Stomach (tissue), 9 donors: Measurements from ENCODE around the gene EYA3. TPM values are rescaled to one million over a fixed set of nuclear protein-coding genes. Genes with fewer than 3 reads are reported as not detected.

Experiments used
- DNase-seq, 2 donors: peaks; one replicate each; pipeline versions ENCODE4 v3.0.0 to v3.0.0-alpha.2; 2013 to 2019
- H3K27ac ChIP-seq, 5 donors: fragments of 200-600 bp in 4 of 5; sonication (generic) in 4 of 5; one replicate each; pipeline ENCODE4 v1.5.1; 2013 to 2019; ENCODE audit warnings: mild to moderate bottlenecking in 1 of 5, moderate library complexity in 1 of 5
- H3K27me3 ChIP-seq, 3 donors: fragments of 200-600 bp; sonication (generic); one replicate each; pipeline ENCODE4 v1.5.1; 2017 to 2019; ENCODE audit warnings: mixed run types in 1 of 3
- H3K36me3 ChIP-seq, 4 donors: fragments of 200-600 bp; sonication (generic); 1 replicate in 3 of 4; 2 replicates in 1 of 4; pipeline ENCODE4 v1.5.1; 2016 to 2019
- H3K4me1 ChIP-seq, 4 donors: fragments of 200-600 bp; sonication (generic); one replicate each; pipeline ENCODE4 v1.5.1; 2016 to 2019
- H3K4me3 ChIP-seq, 4 donors: fragments of 200-600 bp; sonication (generic) in 3 of 4; one replicate each; pipeline ENCODE4 v1.5.1; 2016 to 2019; ENCODE audit warnings: mild to moderate bottlenecking in 1 of 4
- H3K9me3 ChIP-seq, 4 donors: fragments of 200-600 bp; sonication (generic); one replicate each; pipeline ENCODE4 v1.5.1; 2016 to 2019
- EP300 ChIP-seq: sonication (generic); formaldehyde crosslinking; IDR thresholded peaks from one replicate; pipeline ENCODE4 v1.6.1; 2017; ENCODE audit warnings: antibody characterized with exemption
- POLR2A ChIP-seq, 4 donors: fragments of 450-650 bp; IDR thresholded peaks; one replicate each; pipeline ENCODE4 v1.6.1; 2016; ENCODE audit warnings: antibody characterized with exemption in 4 of 4, control low read depth in 2 of 4, mild to moderate bottlenecking in 1 of 4, moderate library complexity in 1 of 4
- POLR2AphosphoS5 ChIP-seq, 3 donors: sonication (generic); formaldehyde crosslinking; IDR thresholded peaks; one replicate each; pipeline ENCODE4 v1.6.1; 2016; ENCODE audit warnings: antibody characterized with exemption in 3 of 3
- WGBS, 5 donors: extraction: QIAGEN DNeasy Blood & Tissue Kit in 3 of 5; methylation state at CpG; one replicate each; pipeline versions ENCODE4 v1.1.5 to v1.1.7; 2013 to 2018; 5-methylcytosine and 5-hydroxymethylcytosine counted together
- intact Hi-C: fragments of 100-400 bp; cut with DNase I; formaldehyde crosslinking; loops from one replicate; pipeline ENCODE4 v1.15.1; 2023; ENCODE audit warnings: low total_unique reads
- polyA plus RNA-seq, 3 donors: library from polyadenylated mRNA; stranded (reverse); fragments of 200-250 nt; gene quantifications; one replicate each; pipeline ENCODE4 v1.2.3, GENCODE V29; 2013
- total RNA-seq, 5 donors: library from RNA; depleted of rRNA; stranded (reverse); fragments of >200 nt; gene quantifications; one replicate each; pipeline versions ENCODE4 v1.1.0 to v1.2.3, GENCODE V29; 2014 to 2016
- TF ChIP-seq, protein P1 (sequence below), 7 experiments: fragments of 450-650 bp in 4 of 7; fragments of 200-600 bp in 3 of 7; sonication (generic) in 3 of 7; IDR thresholded peaks; one replicate each; pipeline ENCODE4 v1.5.1; 2016 to 2019; ENCODE audit warnings: antibody characterized with exemption in 7 of 7, control low read depth in 2 of 7, mild to moderate bottlenecking in 1 of 7
- donor health status: healthy with polysubstance abuse.
- donor health status: Bipolar disorder and iron deficiency.
- donor health status: healthy.

The EYA3 gene
- total and polyA plus RNA-seq, 8 donors = 2.9 to 38.2 (median 12.5) TPM

DNA sequence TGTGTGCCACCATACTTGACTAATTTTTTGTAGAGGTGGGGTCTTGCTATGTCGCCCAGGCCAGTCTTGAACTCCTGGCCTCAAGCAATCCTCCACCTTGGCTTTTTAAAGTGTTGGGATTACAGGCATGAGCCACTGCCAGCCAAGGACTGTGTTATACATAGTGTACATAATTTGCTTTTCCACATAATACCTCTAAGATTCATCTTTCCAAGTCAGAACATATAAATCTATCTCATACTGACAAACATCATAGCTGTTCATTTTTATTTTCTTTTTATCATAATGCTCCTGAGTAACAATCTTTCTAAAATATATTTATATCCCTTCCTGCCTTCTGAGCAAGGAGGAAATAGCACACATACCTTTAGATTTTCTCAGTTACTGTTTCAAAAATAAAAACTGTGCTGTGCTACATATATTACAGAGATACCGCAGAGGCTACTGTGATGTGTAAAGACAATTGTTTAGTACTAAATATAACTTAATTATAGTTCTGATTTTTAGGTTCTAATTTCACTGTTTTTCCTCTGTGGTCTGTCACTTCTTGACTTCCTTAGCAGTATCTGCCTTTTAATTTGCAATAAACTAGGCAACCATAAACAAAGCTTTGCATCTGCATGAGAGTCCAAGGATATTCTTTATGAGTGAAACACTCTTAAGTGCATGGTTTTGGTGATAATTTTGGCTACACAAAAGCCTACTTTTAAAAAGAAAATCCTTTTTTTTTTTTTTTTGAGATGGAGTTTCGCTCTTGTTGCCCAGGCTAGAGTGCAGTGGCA, 59.3 kb downstream of the EYA3 start:
- TF ChIP-seq, protein P1, sequence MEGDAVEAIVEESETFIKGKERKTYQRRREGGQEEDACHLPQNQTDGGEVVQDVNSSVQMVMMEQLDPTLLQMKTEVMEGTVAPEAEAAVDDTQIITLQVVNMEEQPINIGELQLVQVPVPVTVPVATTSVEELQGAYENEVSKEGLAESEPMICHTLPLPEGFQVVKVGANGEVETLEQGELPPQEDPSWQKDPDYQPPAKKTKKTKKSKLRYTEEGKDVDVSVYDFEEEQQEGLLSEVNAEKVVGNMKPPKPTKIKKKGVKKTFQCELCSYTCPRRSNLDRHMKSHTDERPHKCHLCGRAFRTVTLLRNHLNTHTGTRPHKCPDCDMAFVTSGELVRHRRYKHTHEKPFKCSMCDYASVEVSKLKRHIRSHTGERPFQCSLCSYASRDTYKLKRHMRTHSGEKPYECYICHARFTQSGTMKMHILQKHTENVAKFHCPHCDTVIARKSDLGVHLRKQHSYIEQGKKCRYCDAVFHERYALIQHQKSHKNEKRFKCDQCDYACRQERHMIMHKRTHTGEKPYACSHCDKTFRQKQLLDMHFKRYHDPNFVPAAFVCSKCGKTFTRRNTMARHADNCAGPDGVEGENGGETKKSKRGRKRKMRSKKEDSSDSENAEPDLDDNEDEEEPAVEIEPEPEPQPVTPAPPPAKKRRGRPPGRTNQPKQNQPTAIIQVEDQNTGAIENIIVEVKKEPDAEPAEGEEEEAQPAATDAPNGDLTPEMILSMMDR (IDR thresholded peaks at IDR 0.05) = no peak
- TF ChIP-seq POLR2A (IDR thresholded peaks at IDR 0.05) (no peak), POLR2AphosphoS5 (IDR thresholded peaks at IDR 0.05) (no peak), EP300 (no peak)
- Histone ChIP-seq H3K4me1 (peaks cover 0 to 9% (median 0%) of the 10 kb centered on the region in 4 donors), H3K9me3 (no peaks in the 10 kb centered on the region), H3K36me3 (peaks cover 3 to 30% (median 24%) of the 10 kb centered on the region in 4 donors), H3K4me3 (no peak overlapping the region), H3K27me3 (no peaks in the 10 kb centered on the region), H3K27ac (peak overlapping the region in 1 of 5 donors; percentile 10)
- 78 to 93% (median 89%) methylated on average over 3 of the region's 3 CpGs for WGBS, 5 donors
- intact Hi-C loops = no loop called here
- DNase-seq = no peak

DNA sequence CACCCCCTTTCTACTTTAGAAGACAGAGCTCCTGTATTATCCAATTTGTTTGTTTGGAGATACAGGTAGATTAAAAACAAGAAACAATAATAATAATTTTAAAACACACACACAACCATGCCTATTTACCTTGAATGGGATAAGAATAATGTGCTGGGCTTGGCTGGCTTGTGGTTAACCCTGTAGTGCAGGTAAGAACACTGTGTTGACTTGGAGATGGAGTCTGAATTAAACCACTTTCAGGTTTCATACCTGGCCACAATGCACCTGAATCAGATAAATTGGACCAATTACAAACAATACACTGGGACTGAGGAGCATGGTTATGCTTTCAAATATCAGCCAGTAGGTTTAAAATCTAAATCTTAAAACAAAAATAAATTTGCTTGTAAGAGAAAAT, 60.8 kb downstream of the EYA3 start:
- no peak for DNase-seq
- no peaks in the 10 kb centered on the region for H3K9me3 ChIP-seq
- no peak overlapping the region for H3K4me3 ChIP-seq
- no peak overlapping the region for H3K27ac ChIP-seq
- H3K27me3 ChIP-seq = no peaks in the 10 kb centered on the region
- peaks cover 3 to 28% (median 26%) of the 10 kb centered on the region in 4 donors for H3K36me3 ChIP-seq
- H3K4me1 ChIP-seq = peaks cover 0 to 11% (median 0%) of the 10 kb centered on the region in 4 donors
- intact Hi-C loops = no loop called here
- no peak for TF ChIP-seq POLR2A (IDR thresholded peaks at IDR 0.05)
- TF ChIP-seq, protein P1 (IDR thresholded peaks at IDR 0.05) = no peak
- TF ChIP-seq POLR2AphosphoS5 (IDR thresholded peaks at IDR 0.05) = no peak
- no peak for TF ChIP-seq EP300

DNA sequence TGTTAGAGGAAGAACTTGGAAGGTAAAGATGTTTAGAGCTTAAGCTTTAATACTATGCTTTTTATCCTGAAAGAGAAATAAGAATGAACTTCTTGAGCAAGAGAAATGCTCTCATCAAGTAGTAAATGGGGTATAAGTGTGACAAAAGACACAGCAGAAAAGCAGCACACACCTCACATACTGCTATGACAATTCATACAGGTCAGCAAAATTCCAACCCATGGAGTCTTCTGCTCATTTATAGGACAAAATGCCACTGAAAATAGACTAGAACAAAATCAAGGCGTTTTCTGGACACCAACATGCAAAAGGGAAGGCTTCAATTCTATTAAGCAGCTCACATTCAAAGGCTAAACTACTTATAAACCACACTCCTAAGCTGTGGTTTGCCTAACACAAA, 61.2 kb downstream of the EYA3 start:
- TF ChIP-seq POLR2AphosphoS5 (IDR thresholded peaks at IDR 0.05) = no peak
- peaks cover 3 to 28% (median 26%) of the 10 kb centered on the region in 4 donors for H3K36me3 ChIP-seq
- no peak for DNase-seq
- WGBS, 5 donors = 73 to 93% (median 83%) methylated on average over 1 of the region's 1 CpG
- no peaks in the 10 kb centered on the region for H3K9me3 ChIP-seq
- H3K4me1 ChIP-seq = peaks cover 0 to 14% (median 0%) of the 10 kb centered on the region in 4 donors
- H3K27me3 ChIP-seq = no peaks in the 10 kb centered on the region
- no peak overlapping the region for H3K27ac ChIP-seq
- intact Hi-C loops = no loop called here
- H3K4me3 ChIP-seq = no peak overlapping the region

DNA sequence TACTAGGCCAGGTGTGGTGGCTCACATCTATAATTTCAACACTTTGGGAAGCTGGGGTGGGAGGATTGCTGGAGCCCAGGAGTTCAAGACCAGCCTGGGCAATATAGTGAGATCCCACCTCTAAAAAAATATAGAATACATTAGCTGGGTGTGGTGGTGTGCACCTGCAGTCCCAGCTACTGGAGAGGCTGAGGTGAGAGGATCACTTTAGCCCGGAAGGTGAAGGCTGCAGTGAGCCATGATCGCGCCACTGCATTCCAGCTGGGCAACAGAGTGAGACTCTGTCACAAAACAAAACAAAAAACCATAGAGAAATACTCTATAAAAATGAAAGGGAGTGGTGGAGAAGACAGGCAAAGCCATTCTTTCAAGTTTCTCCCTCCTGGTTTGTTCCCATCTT, 62.1 kb downstream of the EYA3 start:
- no peak for TF ChIP-seq EP300
- no peak overlapping the region for H3K27ac ChIP-seq
- WGBS, 5 donors = 94 to 98% (median 96%) methylated on average over 3 of the region's 3 CpGs
- intact Hi-C loops = no loop called here
- H3K9me3 ChIP-seq = no peaks in the 10 kb centered on the region
- no peak overlapping the region for H3K4me3 ChIP-seq
- H3K27me3 ChIP-seq = no peaks in the 10 kb centered on the region
- H3K36me3 ChIP-seq = peaks cover 3 to 28% (median 26%) of the 10 kb centered on the region in 4 donors
- DNase-seq = no peak
- peaks cover 0 to 9% (median 0%) of the 10 kb centered on the region in 4 donors for H3K4me1 ChIP-seq

DNA sequence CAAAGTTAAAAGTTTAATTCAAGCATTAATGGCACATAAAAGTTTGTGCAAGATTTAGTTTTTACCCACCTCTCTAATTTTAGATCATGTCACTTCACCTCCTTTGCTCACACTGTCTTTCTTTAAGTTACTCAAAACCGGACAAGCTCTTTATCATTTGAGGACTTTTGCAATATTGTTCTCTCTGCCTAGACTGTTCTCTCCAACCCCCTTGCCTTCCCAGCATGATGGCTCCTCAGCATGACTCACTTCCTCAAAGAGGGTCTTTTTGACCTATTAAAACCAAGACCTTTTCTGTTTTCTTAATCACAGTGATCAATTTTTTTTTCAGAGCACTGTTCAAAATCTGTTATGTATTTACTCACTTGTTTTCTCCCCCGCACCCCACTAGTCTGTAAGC, 67.3 kb downstream of the EYA3 start:
- no peak for DNase-seq
- H3K27ac ChIP-seq = no peak overlapping the region
- peaks cover 0 to 6% (median 0%) of the 10 kb centered on the region in 4 donors for H3K4me1 ChIP-seq
- intact Hi-C loops = no loop called here
- H3K9me3 ChIP-seq = no peaks in the 10 kb centered on the region
- WGBS, 5 donors = 73 to 89% (median 82%) methylated on average over 2 of the region's 2 CpGs
- TF ChIP-seq POLR2A (IDR thresholded peaks at IDR 0.05) = no peak
- no peak for TF ChIP-seq POLR2AphosphoS5 (IDR thresholded peaks at IDR 0.05)
- TF ChIP-seq, protein P1 (IDR thresholded peaks at IDR 0.05) = no peak
- no peak for TF ChIP-seq EP300
- peaks cover 3 to 43% (median 36%) of the 10 kb centered on the region in 4 donors for H3K36me3 ChIP-seq
- H3K4me3 ChIP-seq = no peak overlapping the region
- H3K27me3 ChIP-seq = no peaks in the 10 kb centered on the region
